ENCODE measurements around the gene CNGA4. TPM values are rescaled to one million over a fixed set of nuclear protein-coding genes. Genes with fewer than 3 reads are reported as not detected.

Gene CNGA4
- total and polyA plus RNA-seq, 2 experiments from 2014 or later: 0.17 to 0.25 TPM

GRCh38 chr11:6216501-6216900 is 22.4 kb upstream of the CNGA4 start:
- no peak for DNase-seq (ENCODE audit: low spot score)
- no peaks in the 10 kb centered on the region for H3K9me3 ChIP-seq (ENCODE audit: low read depth)
- H4K20me1 ChIP-seq (ENCODE audit: insufficient read depth, poor library complexity, severe bottlenecking): no peaks in the 10 kb centered on the region
- H3K27ac ChIP-seq: no peak overlapping the region
- no peaks in the 10 kb centered on the region for H3K9me2 ChIP-seq (replicated peaks; ENCODE audit: insufficient read depth)
- no peak for TF ChIP-seq EZH2phosphoT487 (IDR thresholded peaks at IDR 0.05; ENCODE audit: low read depth, severe bottlenecking, unreplicated experiment)
- no peak for TF ChIP-seq CTCF (IDR thresholded peaks at IDR 0.05; ENCODE audit: poor library complexity)
- no peak for TF ChIP-seq EZH2 (IDR thresholded peaks at IDR 0.05; ENCODE audit: borderline replicate concordance)
- H3K36me3 ChIP-seq (replicated peaks; ENCODE audit: insufficient read depth, low read depth): no peaks in the 10 kb centered on the region
- WGBS (ENCODE audit: low lambda C conversion rate, missing lambda C conversion rate): 90% methylated on average over 4 of the region's 4 CpGs
- H3K27me3 ChIP-seq: no peaks in the 10 kb centered on the region
- no peak overlapping the region for H3K4me2 ChIP-seq
- no peak overlapping the region for H2AFZ ChIP-seq
- no peaks in the 10 kb centered on the region for H3K4me1 ChIP-seq (ENCODE audit: insufficient read depth)
- no peak overlapping the region for H3K4me3 ChIP-seq
- peaks cover 9% of the 10 kb centered on the region for H3K79me2 ChIP-seq

- H3K36me3 ChIP-seq (replicated peaks; ENCODE audit: insufficient read depth, low read depth): peaks cover 2% of the 10 kb centered on the region
- H3K4me3 ChIP-seq: no peak overlapping the region
These were observed 21.2 kb upstream of the CNGA4 start for GRCh38 chr11:6217722-6218121.

GRCh38 chr11:6219359-6219758 is 19.5 kb upstream of the CNGA4 start:
- H3K27me3 ChIP-seq: no peaks in the 10 kb centered on the region
- no peaks in the 10 kb centered on the region for H3K9me2 ChIP-seq (replicated peaks; ENCODE audit: insufficient read depth)
- TF ChIP-seq CTCF (IDR thresholded peaks at IDR 0.05; ENCODE audit: poor library complexity) (no peak), EZH2phosphoT487 (IDR thresholded peaks at IDR 0.05; ENCODE audit: low read depth, severe bottlenecking, unreplicated experiment) (no peak), EZH2 (IDR thresholded peaks at IDR 0.05; ENCODE audit: borderline replicate concordance) (no peak)
- DNase-seq (ENCODE audit: low spot score): peak; percentile 35
- no peak overlapping the region for H3K4me3 ChIP-seq
- peaks cover 4% of the 10 kb centered on the region for H4K20me1 ChIP-seq (ENCODE audit: insufficient read depth, poor library complexity, severe bottlenecking)
- H3K36me3 ChIP-seq (replicated peaks; ENCODE audit: insufficient read depth, low read depth): peaks cover 2% of the 10 kb centered on the region
- H3K27ac ChIP-seq: peak overlapping the region; percentile 22
- 62% methylated on average over 2 of the region's 2 CpGs for WGBS (ENCODE audit: low lambda C conversion rate, missing lambda C conversion rate)
- no peak overlapping the region for H2AFZ ChIP-seq
- H3K4me2 ChIP-seq: no peak overlapping the region
- no peaks in the 10 kb centered on the region for H3K4me1 ChIP-seq (ENCODE audit: insufficient read depth)
- H3K9me3 ChIP-seq (ENCODE audit: low read depth): no peaks in the 10 kb centered on the region
- H3K79me2 ChIP-seq: peaks cover 14% of the 10 kb centered on the region

More at GRCh38 chr11:6217722-6218121, 21.2 kb upstream of the CNGA4 start:
- WGBS (ENCODE audit: low lambda C conversion rate, missing lambda C conversion rate): 91% methylated on average over 19 of the region's 19 CpGs
- TF ChIP-seq EZH2 (IDR thresholded peaks at IDR 0.05; ENCODE audit: borderline replicate concordance): no peak
- TF ChIP-seq CTCF (IDR thresholded peaks at IDR 0.05; ENCODE audit: poor library complexity): no peak
- TF ChIP-seq EZH2phosphoT487 (IDR thresholded peaks at IDR 0.05; ENCODE audit: low read depth, severe bottlenecking, unreplicated experiment): no peak
- H3K4me1 ChIP-seq (ENCODE audit: insufficient read depth): no peaks in the 10 kb centered on the region
- no peak overlapping the region for H3K4me2 ChIP-seq
- no peak for DNase-seq (ENCODE audit: low spot score)
- H3K9me2 ChIP-seq (replicated peaks; ENCODE audit: insufficient read depth): no peaks in the 10 kb centered on the region
- no peaks in the 10 kb centered on the region for H3K9me3 ChIP-seq (ENCODE audit: low read depth)
- H2AFZ ChIP-seq: no peak overlapping the region
- H4K20me1 ChIP-seq (ENCODE audit: insufficient read depth, poor library complexity, severe bottlenecking): no peaks in the 10 kb centered on the region
- no peak overlapping the region for H3K27ac ChIP-seq
- peaks cover 9% of the 10 kb centered on the region for H3K79me2 ChIP-seq
- H3K27me3 ChIP-seq: no peaks in the 10 kb centered on the region

GRCh38 chr11:6223854-6224253 is 15.0 kb upstream of the CNGA4 start:
- no peak overlapping the region for H3K4me3 ChIP-seq
- no peak for TF ChIP-seq CTCF (IDR thresholded peaks at IDR 0.05; ENCODE audit: poor library complexity)
- TF ChIP-seq EZH2 (IDR thresholded peaks at IDR 0.05; ENCODE audit: borderline replicate concordance): no peak
- TF ChIP-seq EZH2phosphoT487 (IDR thresholded peaks at IDR 0.05; ENCODE audit: low read depth, severe bottlenecking, unreplicated experiment): no peak
- H4K20me1 ChIP-seq (ENCODE audit: insufficient read depth, poor library complexity, severe bottlenecking): peaks cover 13% of the 10 kb centered on the region
- H3K36me3 ChIP-seq (replicated peaks; ENCODE audit: insufficient read depth, low read depth): peaks cover 2% of the 10 kb centered on the region
- DNase-seq (ENCODE audit: low spot score): no peak
- H2AFZ ChIP-seq: no peak overlapping the region
- no peaks in the 10 kb centered on the region for H3K9me3 ChIP-seq (ENCODE audit: low read depth)
- no peak overlapping the region for H3K4me2 ChIP-seq
- no peaks in the 10 kb centered on the region for H3K9me2 ChIP-seq (replicated peaks; ENCODE audit: insufficient read depth)
- H3K4me1 ChIP-seq (ENCODE audit: insufficient read depth): peaks cover 11% of the 10 kb centered on the region
- 97% methylated on average over 17 of the region's 17 CpGs for WGBS (ENCODE audit: low lambda C conversion rate, missing lambda C conversion rate)
- no peak overlapping the region for H3K27ac ChIP-seq
- H3K27me3 ChIP-seq: no peaks in the 10 kb centered on the region
- peaks cover 59% of the 10 kb centered on the region for H3K79me2 ChIP-seq
